ENCODE measurements around the gene ISG20. TPM values are rescaled to one million over a fixed set of nuclear protein-coding genes. Genes with fewer than 3 reads are reported as not detected.

The ISG20 gene
- total RNA-seq, 1 experiment from 2014 or later, result 1.8 TPM

DNA sequence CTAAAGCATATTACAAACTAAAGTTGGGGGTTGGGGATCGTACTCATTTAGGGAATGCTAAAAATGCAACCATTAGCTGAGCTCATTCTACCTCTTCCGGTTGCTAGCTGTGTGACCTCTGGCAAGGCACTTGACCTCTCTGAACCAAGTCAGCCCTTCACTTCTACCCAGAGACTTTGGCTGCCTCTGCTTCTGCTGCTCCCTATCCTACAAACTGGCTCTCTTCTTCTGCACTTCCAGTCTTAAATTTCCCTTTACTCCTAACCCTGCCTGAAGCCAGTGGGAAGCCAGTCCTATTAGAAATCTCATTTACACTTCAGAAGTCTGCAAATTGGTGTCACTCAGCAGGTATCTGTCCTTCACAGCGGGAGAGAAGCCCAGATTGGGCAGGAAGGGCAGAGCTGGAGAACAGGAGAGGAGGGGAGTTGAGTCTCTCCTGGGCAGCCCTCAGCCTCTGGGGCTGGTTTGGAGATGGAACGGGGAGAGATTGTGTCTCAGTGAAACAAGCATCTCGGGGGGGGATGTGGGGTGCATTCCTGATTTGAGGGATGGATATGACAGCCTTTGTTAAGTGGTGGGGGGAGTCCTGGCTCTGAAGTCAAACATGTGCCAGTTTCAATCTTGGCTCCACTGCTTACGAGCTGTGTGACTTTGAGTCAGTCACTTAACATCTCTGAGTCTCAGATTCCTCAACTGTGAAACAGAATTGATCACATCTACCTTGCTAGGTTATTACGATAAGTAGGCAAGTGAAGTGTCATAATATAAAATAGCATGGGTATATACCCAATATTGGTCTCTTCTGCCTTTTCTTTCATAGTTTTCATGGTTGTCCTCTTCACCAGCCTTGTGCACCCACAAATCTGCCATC, 25.5 kb upstream of the ISG20 start:
- TF ChIP-seq, protein P1, sequence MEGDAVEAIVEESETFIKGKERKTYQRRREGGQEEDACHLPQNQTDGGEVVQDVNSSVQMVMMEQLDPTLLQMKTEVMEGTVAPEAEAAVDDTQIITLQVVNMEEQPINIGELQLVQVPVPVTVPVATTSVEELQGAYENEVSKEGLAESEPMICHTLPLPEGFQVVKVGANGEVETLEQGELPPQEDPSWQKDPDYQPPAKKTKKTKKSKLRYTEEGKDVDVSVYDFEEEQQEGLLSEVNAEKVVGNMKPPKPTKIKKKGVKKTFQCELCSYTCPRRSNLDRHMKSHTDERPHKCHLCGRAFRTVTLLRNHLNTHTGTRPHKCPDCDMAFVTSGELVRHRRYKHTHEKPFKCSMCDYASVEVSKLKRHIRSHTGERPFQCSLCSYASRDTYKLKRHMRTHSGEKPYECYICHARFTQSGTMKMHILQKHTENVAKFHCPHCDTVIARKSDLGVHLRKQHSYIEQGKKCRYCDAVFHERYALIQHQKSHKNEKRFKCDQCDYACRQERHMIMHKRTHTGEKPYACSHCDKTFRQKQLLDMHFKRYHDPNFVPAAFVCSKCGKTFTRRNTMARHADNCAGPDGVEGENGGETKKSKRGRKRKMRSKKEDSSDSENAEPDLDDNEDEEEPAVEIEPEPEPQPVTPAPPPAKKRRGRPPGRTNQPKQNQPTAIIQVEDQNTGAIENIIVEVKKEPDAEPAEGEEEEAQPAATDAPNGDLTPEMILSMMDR (conservative IDR thresholded peaks at IDR 0.05; ENCODE audit: low read depth, low read length), result no peak
- no peak for TF ChIP-seq EZH2 (IDR thresholded peaks at IDR 0.05; ENCODE audit: borderline replicate concordance, low read depth, low read length, poor library complexity, severe bottlenecking)
- Histone ChIP-seq H3K27ac (ENCODE audit: low read depth, low read length, poor library complexity, severe bottlenecking) (no peak overlapping the region), H3K4me1 (ENCODE audit: insufficient read depth, low read length, poor library complexity, severe bottlenecking) (peaks cover 4% of the 10 kb centered on the region), H3K36me3 (ENCODE audit: insufficient read depth, low read length, poor library complexity, severe bottlenecking) (no peaks in the 10 kb centered on the region), H3K4me3 (ENCODE audit: low read depth, low read length, poor library complexity, severe bottlenecking) (no peak overlapping the region), H3K27me3 (replicated peaks; ENCODE audit: insufficient read depth, low read depth, low read length, poor library complexity) (peaks cover 15% of the 10 kb centered on the region), H3K9me3 (ENCODE audit: low read depth, low read length, poor library complexity, severe bottlenecking) (no peaks in the 10 kb centered on the region)
- POLR2A ChIA-PET (ENCODE audit: low non-redundant PET), result no interaction called here
- DNase-seq (ENCODE audit: low spot score), result no peak
- no TSS peak for BruUV-seq (replicated peaks)
- intact Hi-C loops (cut with micrococcal nuclease; ENCODE audit: unreplicated experiment), result no loop called here
- CTCF ChIA-PET, result no interaction called here

DNA sequence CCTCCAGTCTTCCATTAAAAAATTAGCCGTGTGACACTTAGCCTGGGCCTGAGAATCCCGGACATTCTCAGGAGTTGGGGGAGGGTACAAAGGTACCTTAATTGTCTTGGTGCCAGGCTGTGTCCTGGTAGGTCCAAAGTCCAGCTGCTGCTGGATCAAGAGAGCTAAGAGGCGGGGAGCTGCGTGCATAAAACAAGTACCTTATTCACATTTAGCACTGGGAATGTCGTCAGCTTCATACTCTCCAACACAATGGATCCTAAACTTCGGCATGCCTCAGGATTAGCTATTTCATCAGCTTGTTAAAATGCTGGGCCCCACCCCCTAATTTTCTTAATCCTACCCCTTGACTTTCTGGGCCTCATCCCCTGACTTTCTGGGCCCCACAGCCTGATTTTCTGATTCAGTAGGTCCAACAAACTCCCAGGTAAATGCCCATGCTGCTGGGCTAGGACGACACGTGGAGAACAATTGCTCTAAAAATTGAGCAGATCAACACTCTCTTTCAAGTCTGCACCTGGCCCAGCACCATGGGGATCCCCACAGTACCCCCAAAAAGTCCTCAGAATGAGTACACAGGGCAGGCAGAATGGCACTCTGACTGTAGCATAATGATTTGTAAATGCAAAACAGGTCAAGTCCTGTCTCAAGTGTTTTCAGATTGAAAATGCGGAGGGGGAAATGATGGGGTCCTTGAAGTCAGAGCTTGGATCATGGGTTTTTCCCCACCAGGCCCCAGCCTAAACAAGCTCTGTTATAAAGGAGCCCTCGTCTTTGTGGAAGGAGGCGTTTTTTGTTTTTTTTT, 23.3 kb upstream of the ISG20 start:
- Histone ChIP-seq H3K27me3 (replicated peaks; ENCODE audit: insufficient read depth, low read depth, low read length, poor library complexity) (no peaks in the 10 kb centered on the region), H3K36me3 (ENCODE audit: insufficient read depth, low read length, poor library complexity, severe bottlenecking) (no peaks in the 10 kb centered on the region), H3K9me3 (ENCODE audit: low read depth, low read length, poor library complexity, severe bottlenecking) (no peaks in the 10 kb centered on the region), H3K4me3 (ENCODE audit: low read depth, low read length, poor library complexity, severe bottlenecking) (no peak overlapping the region), H3K4me1 (ENCODE audit: insufficient read depth, low read length, poor library complexity, severe bottlenecking) (peaks cover 4% of the 10 kb centered on the region), H3K27ac (ENCODE audit: low read depth, low read length, poor library complexity, severe bottlenecking) (no peak overlapping the region)
- no peak for DNase-seq (ENCODE audit: low spot score)
- no TSS peak for BruUV-seq (replicated peaks)
- CTCF ChIA-PET, result no interaction called here
- intact Hi-C loops (cut with micrococcal nuclease; ENCODE audit: unreplicated experiment), result loop anchor here (2.0 kb wide), 1 partner anchor 139 kb away; no protein-coding TSS in a partner anchor
- POLR2A ChIA-PET (ENCODE audit: low non-redundant PET), result no interaction called here
- TF ChIP-seq, protein P1 (conservative IDR thresholded peaks at IDR 0.05; ENCODE audit: low read depth, low read length), result no peak
- no peak for TF ChIP-seq EZH2 (IDR thresholded peaks at IDR 0.05; ENCODE audit: borderline replicate concordance, low read depth, low read length, poor library complexity, severe bottlenecking)

DNA sequence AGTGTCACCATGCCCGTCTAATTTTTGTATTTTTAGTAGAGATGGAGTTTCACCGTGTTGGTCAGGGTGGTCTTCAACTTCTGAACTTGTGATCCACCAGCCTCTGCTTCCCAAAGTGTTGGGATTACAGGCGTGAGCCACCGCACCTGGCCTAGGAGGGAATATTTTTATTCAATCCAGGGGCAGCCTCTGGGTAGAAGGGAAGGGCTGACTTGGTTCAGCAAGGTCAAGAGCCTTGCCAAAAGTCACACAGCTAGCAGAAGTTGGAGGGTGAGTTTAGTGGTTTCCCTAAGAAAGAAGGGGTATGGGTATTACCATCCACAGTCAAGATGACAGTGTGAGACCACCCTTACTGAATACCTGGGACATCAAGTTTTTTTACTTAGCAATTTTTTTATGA, 22.6 kb upstream of the ISG20 start:
- TF ChIP-seq, protein P1 (conservative IDR thresholded peaks at IDR 0.05; ENCODE audit: low read depth, low read length), result no peak
- TF ChIP-seq EZH2 (IDR thresholded peaks at IDR 0.05; ENCODE audit: borderline replicate concordance, low read depth, low read length, poor library complexity, severe bottlenecking), result no peak
- BruUV-seq (replicated peaks), result no TSS peak
- intact Hi-C loops (cut with micrococcal nuclease; ENCODE audit: unreplicated experiment), result loop anchor here (2.0 kb wide), 1 partner anchor 139 kb away; no protein-coding TSS in a partner anchor
- no peaks in the 10 kb centered on the region for H3K9me3 ChIP-seq (ENCODE audit: low read depth, low read length, poor library complexity, severe bottlenecking)
- no peak for DNase-seq (ENCODE audit: low spot score)
- peaks cover 3% of the 10 kb centered on the region for H3K4me1 ChIP-seq (ENCODE audit: insufficient read depth, low read length, poor library complexity, severe bottlenecking)
- H3K4me3 ChIP-seq (ENCODE audit: low read depth, low read length, poor library complexity, severe bottlenecking), result no peak overlapping the region
- no peak overlapping the region for H3K27ac ChIP-seq (ENCODE audit: low read depth, low read length, poor library complexity, severe bottlenecking)
- no peaks in the 10 kb centered on the region for H3K27me3 ChIP-seq (replicated peaks; ENCODE audit: insufficient read depth, low read depth, low read length, poor library complexity)
- POLR2A ChIA-PET (ENCODE audit: low non-redundant PET), result no interaction called here
- H3K36me3 ChIP-seq (ENCODE audit: insufficient read depth, low read length, poor library complexity, severe bottlenecking), result no peaks in the 10 kb centered on the region
- CTCF ChIA-PET, result no interaction called here
